Inflammatory macrophage (primary cell): ENCODE results near the gene THEM5.

ENCODE experiments used
- DNase-seq, 2 donors: peaks; one replicate each; pipeline ENCODE4 v3.0.0-alpha.2; 2020 to 2022

The THEM5 gene

DNA sequence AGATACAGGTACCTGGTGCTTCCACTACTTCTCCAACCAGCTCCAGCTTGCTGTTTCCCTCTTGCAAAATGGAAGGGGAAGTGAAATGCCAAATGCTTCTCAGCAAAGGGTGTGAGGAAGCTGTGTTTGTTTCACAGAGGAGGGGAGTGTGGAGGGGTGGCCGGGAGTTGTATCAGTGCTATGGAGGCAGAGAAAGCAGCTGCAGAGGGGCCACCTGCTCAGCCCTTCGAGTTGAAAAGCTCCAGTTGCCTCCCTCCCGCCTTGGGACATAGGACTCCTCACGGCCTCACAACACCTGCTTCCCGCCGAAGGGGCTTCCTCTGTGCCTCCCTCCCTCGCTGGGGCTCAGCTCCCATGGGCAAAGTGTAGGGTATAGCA lies 36.2 kb downstream of the THEM5 start:
- DNase-seq, result peak; percentile 52 to 54

GRCh38 chr1:151816548-151817352 lies 36.8 kb downstream of the THEM5 start:
- no peak for DNase-seq

- no peak for DNase-seq
These were observed 37.7 kb downstream of the THEM5 start for GRCh38 chr1:151815716-151816327.

- DNase-seq, result no peak
These were observed 38.5 kb downstream of the THEM5 start for GRCh38 chr1:151814971-151815545.

DNA sequence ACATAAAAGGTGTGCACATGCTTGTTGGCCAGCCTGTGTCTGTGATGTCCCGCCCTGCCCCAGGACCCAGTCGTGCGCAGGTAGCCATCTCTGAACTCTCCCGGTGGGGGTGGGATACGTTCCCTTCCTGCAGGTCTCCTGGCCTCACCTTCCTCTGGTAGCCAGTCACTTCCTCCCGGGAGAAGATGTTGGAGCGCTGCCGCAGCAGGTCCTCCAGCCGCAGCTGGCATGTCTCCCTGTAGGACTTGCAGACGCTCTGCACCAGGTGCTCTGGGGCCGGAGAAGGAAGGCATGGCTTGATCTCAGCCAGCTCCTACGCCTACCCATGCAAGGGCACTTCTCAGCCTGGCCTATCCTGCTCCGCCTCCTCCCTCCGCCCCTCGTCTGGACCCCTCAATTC lies 39.1 kb downstream of the THEM5 start:
- DNase-seq, result no peak

DNA sequence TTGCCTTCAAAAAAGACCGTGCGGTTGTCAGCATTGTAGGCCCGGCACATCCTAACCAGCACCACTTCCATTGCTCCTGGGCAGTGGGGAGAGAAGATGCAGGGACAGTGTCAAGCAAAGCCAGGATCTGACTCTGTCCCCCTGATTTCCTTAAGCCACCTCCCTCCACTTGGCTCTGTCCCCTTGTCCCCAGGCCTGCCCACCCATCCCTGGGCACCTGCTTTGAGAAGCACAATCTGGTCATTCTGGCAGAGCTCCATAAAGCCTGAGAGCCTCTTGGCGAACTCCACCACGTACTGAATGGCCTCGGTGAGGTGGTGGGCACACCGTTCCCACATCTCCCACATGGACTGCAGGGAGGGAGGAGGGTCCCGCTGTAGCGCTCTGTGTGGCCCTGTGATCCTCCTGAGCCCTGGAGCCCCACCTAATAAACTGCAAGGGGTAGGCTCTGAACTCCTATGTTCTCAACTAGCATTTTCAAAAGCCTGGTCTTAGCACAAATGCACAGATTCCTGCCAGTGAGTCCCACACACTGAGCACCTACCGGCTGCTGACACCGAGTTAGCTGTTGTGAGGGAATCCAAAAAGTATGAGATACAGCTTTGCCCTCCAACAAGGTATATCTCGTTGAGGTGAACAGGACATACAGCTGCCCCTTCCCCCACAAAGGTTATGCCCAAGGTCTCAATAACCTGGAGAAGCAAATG lies 40.1 kb downstream of the THEM5 start:
- no peak for DNase-seq

DNA sequence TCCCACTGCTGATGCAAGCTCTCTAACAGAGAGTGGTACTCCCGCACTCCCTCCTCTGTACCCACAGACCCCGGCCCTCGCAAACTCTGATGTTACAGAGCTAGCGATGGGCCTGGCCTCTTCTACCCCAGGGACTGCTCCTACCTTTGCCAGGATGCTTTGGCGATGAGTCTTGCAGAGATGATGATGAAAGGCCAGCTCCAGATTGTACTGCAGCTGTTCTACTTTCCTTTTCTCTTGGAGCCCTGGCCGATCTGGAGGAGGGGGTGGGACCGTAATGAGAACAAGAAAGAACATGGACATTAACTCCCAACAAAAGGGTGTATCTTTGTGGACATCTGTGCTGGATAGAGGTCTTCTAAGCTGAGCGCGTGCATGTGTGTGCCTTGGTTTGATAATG lies 42.3 kb downstream of the THEM5 start:
- no peak for DNase-seq

DNA sequence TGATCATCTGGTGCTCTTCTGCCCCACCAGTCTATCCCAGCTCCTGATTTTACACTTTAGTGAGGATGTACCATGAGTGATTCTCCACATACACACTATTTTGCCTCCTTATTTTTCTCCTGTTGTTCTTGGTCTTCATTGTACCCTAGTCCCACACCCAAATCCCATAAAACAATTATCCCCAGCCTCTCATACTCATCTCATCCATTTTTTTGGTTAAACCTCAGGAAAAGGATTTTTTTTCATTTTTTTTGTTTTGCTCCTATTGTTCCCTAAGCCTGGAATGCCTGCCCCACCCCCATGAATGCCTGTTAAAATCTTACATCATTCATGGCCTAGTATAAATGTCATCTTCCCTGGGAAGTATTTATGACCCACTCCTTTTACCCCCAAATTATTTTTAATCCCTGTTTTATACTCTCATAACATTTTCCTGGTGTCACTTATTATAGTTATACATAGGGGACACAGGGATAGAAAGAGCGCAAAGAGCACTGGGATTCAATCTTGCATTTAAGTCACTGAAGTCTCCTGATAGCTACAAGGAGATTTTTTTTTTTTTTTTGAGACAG lies 43.4 kb downstream of the THEM5 start:
- DNase-seq, result no peak

DNA sequence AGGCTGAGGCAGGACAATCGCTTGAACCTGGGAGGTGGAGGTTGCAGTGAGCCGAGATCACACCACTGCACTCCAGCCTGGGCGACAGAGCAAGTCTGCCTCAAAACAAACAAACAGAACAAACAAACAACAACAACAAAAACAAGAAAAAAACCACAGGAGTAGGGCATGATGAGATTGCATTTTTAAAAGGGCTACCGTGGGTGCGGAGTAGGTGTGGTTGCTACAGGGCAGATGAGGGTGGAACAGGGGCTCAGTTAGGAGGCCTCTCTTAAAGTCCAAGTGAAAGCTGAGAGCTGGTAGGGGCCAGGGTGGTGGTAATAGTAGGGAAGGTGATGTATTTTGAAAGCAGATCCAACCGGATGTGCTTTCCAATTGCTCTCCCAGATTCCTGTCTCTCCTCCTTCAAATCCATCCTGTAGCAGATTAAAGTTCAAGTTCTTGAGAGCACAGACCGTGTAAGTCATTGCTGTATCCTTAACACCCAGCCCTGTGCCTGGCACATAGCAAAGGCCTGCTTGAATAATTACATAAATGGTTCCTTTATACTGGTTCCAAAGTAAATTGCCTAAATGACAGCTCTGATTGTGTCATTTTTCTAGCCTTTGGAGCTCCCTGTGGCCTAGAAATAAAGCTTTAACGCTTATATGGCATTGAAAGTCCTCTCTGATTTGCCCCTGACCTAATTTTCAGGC lies 44.1 kb downstream of the THEM5 start:
- DNase-seq, result peak in 1 of 2 donors; percentile 22

DNA sequence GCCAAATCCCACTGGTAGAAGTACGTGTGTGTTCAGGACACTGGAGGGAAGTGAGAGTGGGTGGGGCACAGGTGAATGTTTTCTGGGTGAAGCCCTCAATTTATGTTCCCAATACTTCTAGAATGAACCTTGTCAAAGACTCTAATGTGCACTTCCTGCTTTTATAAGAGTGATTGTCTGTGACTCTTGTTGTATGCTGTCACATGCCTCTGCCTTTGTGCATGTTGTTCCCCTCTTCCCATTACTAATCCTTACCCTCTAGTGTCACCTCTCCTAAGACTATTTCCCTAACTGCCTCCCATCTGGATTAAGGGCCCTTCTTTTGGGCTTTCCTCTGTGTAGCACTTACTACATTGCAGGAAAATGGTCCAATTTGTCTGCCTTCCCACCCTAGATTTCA lies 45.7 kb downstream of the THEM5 start:
- DNase-seq, result peak; percentile 15 to 31

DNA sequence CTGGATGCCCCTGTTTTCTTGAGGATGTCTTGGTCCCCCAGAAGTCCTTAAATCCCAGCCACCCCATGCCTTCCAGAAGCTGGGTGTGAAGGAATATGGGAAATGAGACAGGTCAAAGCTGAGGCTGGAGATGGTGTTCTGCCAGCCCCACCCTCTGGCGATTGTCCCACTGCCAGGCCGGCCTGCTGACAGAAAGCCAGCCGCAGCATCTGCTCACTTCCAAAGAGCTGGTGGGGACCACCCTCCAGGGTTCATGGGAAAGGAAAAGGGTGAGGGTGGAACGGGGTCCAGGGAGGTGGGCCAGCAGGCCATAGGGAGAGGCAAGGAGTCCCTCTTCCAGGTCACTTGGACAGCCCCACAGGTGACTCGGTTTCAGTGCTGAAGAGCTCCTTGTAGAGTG lies 46.4 kb downstream of the THEM5 start:
- no peak for DNase-seq

- no peak for DNase-seq
These were observed 47.3 kb downstream of the THEM5 start for GRCh38 chr1:151806170-151806569.

DNA sequence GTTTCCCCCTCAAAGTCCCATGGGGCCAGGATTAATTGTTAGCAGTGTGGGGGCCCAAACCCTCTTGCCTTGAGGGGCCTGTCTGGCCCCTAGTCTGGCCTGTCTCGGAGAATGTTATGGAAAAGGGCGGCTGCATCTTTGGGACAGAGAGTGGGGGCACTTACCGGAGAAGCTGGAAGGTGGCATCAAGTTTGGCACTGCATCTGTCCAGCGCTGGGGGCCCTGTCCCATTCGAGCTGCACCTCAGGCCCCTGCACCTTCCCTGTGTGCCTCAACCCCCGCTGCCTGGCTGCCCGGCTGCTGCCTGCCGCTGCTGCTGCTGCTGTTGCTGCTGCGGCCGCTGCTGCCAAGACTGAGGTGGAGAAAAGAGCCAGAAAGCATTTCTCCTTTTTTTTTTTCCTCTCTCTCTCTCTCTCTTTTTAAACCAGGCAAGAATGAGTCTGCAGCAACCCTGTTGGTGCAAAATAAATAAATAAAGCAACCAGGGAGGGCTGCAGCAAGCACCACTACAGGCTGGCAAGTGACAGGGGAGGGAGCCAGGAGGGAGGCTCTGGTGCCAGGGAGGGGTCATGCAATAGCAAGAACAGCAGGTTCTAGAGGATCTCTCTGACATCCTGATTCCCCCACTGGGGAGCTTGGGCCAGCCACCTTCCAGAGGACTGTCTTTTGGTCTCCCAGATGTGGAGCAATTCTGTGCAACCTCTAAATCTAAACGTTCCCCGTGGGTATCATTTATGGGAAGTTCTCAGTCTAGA lies 48.3 kb downstream of the THEM5 start, which contains the start of gene LINGO4:
TSS of gene LINGO4 (minus strand) at position 354 of the 755 bp plus-strand sequence. CDS start 2,715 bp downstream, outside the sequence.
- no peak for DNase-seq

GRCh38 chr1:151803915-151804314 lies 49.6 kb downstream of the THEM5 start:
- no peak for DNase-seq

DNA sequence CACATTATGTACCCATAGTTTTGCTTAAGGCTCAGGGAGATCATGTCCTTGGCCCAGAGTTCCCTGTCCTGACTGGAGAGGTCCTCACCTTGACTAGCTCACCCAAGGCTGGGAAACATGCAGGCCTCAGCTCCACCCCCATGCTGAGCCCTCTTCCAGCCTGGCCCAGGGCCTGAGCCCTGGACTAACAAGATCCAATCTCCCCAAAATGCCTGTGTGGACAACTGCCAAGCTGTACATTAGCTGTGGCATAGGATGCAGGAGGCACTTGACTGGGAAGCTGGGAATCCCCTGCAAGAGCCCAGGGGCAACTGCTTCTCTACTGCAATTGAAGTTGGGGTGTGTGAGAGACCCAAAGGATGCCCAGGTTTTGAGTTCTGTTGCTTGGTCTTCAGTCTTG lies 50.3 kb downstream of the THEM5 start:
- DNase-seq, result no peak

DNA sequence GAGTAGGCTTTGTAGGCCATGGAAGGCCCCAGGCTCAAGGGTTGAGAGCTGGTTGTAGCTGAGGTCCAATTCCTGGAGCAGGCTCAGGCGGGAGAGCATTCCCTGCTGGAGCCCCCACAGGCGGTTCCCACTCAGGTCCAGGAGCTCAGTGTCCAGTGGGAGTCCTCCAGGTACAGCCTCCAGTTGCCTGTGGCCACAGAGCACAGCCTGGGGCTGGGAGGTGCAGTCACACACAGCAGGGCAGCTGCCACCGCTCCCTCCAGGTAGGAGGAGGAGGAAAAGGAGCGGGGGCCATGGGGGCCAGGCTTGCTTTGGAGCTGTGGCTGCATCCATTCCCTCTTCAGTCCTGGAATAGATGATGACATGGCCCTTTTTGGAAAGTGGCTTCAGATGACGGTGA lies 51.1 kb downstream of the THEM5 start:
- DNase-seq, result no peak

GRCh38 chr1:151801846-151802245 lies 51.7 kb downstream of the THEM5 start:
- no peak for DNase-seq

- DNase-seq, result no peak
These were observed 52.1 kb downstream of the THEM5 start for GRCh38 chr1:151801310-151801820.

DNA sequence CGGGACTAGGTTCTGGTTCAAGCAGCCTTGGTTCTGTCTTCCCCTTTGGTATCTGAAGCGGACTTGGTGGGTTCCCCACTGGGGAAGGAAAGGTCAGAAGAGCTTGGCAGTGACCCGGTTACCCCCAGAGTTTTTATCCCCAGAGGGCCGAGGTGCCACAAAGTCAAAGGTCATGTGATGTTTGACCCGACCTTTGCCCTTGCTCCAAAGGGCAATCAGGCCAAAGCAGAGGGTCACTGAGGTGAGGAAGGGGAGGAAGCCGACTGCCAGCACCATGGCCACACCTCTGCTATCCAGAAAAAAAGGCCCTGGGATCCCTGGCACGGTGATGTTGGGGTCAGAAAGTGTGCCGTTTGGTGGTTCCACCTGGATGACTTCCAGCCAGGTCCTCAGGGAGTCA lies 52.7 kb downstream of the THEM5 start:
- no peak for DNase-seq

DNA sequence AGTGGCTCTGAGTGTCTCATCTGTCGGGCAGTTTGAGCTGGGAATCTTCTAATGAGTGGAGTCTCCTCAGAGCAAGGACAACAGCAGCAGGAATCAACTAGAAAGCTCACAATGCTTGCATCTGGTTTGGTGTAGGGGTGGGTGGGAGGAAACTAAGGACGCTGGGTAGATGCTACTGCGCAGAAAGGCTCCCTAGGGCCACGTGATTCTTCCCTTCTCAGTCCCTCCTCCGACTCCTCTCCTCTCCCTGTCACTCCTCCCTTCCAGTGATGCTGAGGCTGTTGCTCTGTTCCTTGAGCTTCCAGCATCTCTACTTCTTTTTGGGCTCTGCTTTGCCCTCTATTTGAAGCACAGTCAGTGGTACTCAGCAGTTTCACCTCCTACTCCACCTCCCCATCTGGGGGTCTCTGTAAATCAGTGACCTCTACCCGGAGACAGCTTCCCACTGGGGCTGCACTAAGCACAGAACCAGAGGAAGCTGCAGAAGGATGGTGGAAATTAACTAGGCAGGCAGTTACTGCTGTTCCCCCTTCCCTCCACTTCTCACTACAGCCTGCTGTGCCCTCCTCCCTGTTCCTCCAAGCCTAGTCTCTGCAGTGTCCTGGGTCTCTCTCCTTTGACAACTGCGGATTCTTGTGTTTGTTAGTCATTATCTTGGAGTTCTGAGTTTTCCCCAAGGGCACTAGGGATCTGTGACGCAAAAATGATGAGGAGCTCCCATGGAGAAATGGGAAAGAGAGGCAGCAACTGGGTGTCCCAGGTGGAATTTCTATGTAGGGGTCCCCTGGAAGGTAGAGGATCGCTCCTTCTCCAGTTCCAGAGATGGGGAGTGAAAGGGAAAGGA lies 54.1 kb downstream of the THEM5 start:
- no peak for DNase-seq
